Stimulated activated CD4-positive, alpha-beta T cell treated with anti-CD3 and anti-CD28 coated beads, Interleukin-4, amount 100 ng/mL, for 48 hours (primary cell): ENCODE data around the gene CD163.
"Not testable (repeated sequence)": the region's sequence is repeated elsewhere in the genome, so short reads cannot be mapped to it uniquely, and the experiment has no call there.

Experiments
- DNase-seq, 2 donors: peaks; one replicate each; pipeline ENCODE4 v3.0.0-alpha.2; 2020; ENCODE audit warnings: low read depth in 2 of 2

Gene CD163

DNA sequence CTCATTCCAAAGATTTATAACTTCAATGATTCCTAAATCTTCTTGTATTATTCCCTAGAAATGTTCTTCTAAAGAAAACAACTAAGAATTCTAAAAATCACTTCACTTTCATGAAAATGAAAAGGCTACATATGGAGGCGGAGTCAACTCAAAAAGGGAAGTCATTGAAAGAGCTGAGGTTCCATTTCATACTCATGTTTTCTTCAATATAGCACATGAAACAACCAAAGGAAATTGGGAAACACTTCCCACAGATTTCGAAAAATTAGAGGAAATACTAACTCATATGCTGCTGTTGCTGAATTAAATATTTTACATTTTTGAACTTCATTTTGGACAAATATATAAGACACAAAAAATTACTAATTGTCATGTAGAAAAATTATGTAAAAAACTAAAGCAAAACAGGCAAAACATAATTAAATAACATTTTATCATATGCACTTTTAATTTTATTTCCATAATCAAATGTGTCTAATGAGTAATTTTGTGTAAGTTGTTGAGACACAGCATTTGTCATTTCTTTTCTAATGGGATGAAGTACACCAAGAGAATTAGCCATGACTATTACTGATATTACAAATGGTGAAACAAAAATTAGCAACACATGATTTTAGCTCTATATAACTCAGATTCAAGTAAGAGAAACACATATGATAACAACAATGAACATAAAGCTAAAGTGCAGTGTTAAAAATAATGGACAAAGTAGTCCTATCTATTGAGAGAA, at the start of gene CD163:
TSS of gene CD163 (minus strand) at position 92 of the 730 bp plus-strand sequence. CDS start at position 5, 87 bp downstream.
- no peak for DNase-seq

- no peak for DNase-seq
Observed at GRCh38 chr12:7542813-7543212, 39.2 kb upstream of the CD163 start.

- DNase-seq, result no peak
Observed at GRCh38 chr12:7542046-7542445, 38.5 kb upstream of the CD163 start.

- DNase-seq, result no peak
Observed at GRCh38 chr12:7514416-7514815, 10.8 kb upstream of the CD163 start.

DNA sequence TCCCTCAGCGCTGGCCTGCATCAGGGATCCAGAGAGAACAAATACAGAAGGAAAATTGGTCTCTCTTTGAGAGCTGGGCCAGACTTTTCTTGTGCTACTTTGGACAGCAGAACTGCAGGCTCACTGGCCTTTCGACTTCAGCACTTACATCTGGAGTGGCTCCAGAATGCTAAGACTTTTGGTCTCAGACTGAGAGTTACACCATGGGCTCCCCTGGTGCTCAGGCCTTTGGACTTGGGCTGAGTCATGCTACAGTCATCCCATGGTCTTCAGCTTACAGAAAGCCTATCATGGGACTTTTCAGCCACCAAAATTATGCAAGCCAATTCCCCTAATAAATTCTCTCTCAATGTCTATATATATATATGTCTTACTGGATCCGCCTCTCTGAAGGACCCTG, 9.0 kb upstream of the CD163 start:
- DNase-seq, result no peak

- not testable (repeated sequence) for DNase-seq
Observed at GRCh38 chr12:7509793-7510470, 6.4 kb upstream of the CD163 start.

GRCh38 chr12:7502612-7503011, 965 bp downstream of the CD163 start:
- DNase-seq, result no peak

DNA sequence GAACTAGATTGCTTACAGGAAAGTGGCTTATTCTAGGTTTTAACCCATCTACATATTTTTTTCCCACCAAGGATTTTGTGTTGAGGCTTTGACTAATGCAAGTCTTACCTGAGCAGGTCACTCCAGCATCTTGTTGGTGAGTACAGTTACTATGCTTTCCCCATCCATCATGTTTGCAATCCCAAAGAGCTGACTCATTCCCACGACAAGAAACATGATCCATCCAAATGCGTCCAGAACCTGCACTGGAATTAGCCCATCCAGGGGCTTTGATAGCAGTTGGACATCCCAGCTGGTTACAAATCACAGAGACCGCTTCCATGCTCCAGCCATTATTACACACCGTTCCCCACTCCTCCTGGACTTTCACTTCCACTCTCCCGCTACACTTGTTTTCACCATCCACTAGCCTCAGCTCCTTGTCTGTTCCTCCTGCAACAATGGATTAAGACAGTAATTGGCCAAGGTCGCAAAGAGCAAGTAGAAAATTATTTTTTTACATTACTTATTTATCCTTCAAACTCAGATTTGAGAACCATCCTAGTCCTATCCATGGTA, 2.5 kb downstream of the CD163 start:
- DNase-seq, result no peak

GRCh38 chr12:7499636-7500035, 3.9 kb downstream of the CD163 start:
- no peak for DNase-seq

- DNase-seq, result no peak
Observed at GRCh38 chr12:7498809-7499208, 4.8 kb downstream of the CD163 start.

DNA sequence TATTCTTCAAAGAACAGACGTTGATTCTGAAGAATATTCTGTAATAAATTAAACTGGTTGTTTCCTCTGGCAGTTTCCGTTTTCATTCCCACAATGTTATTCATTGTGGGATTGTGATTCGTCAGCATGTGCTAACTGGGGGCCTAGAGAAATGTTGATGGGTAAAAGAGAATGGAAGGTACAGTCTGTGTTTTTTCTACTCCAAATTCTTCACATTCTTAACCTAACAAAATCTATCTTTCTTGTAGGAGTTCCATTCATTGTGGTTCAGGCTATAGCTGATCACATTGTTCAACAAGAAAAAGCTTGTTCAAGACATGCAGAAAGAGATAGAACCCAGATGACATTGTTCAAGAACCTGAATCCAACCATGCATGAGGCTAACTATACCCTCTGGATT, 5.9 kb downstream of the CD163 start:
- DNase-seq, result no peak

DNA sequence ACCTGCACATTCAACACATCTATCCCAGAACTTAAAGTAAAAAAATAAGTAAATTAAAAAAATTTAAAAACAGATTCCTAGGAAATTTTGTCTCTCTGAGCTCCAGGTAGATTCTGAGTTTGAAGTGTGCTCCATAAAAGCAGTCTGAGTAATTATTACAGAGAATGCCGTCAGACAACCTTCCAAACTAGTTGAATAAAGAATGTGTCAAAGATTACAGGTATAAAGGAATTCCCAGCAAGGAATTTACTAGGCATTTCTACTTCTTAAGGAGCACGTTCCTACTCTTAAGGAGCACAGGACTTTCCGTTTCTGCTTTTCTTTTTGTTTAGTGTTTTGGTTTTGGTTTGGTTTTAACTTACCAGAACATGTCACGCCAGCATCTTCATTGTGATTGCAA, 7.1 kb downstream of the CD163 start:
- DNase-seq, result no peak

DNA sequence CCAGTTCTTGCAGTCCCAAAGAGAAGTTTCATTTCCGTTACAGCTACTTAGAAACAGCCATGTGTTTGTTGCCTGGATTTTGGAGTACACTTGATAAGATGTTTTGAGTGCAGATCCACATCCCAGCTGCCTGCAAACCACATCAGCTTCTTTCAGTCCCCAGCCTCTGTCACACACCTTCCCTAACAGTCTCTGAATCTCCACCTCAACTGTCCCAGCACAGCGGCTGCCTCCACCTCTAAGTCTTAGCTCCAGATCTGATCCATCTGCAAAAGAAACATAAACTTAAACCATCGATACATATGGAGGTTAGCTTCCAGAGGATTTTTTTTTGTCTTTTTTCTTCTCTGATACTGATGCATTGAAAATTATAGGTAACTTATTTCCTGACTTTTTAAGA, 8.4 kb downstream of the CD163 start:
- no peak for DNase-seq

DNA sequence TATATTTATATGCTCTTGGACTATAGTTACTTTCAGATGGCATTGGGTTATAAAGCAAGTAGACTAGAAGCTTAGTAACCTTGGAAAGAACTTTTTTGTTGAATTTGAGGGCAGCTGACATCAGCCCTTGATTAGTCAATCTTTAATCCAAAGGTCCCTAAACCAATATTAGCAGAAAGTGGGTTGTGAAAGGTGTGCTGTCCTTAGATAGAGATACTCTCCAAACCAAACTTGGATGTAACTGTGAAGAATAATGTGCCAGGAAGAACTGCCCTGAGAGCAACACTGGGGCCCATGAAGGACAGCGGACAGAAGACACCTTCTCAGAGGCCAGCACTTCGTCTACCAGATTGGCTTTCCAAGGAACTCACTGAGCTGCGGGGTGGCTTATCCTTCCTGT, 10.6 kb downstream of the CD163 start:
- DNase-seq, result no peak

- no peak for DNase-seq
Observed at GRCh38 chr12:7486512-7486911, 17.1 kb downstream of the CD163 start.

DNA sequence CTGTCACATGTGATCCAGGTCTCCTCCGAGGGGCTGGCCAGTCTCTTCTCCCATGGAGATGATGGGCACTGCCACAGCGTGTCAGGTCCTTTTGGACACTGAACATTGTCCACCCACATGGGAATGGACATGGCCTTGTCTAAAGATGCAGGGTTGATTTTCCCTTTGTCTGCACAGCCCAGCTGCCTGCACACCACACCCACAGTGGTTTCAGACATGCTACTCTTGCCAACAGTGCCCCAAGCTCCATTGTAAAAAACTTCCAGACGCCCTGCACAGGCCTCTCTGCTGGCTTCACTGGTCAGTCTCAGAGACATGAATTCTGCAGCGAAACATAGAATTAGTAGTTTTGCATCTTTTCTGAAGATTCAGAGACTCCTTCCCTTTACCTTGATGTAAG, 18.5 kb downstream of the CD163 start:
- no peak for DNase-seq

DNA sequence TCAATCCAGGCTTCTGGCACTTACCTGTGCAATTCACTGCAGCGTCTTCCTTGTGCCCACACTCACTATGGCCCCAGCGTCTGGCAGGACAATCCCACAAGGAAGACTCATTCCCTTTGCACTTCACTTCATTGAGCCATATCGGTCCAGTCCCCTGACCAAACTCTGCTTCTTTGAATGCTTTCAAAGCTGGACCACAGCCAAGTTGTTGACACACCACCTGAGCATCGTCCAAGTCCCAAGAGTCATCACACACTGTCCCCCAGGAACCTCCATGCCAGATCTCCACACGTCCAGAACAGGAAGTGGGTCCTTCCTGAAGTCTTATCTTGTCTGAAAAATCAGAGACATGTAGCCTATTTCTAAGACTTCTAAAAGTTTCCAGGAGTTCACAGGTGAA, 20.2 kb downstream of the CD163 start:
- DNase-seq, result no peak

DNA sequence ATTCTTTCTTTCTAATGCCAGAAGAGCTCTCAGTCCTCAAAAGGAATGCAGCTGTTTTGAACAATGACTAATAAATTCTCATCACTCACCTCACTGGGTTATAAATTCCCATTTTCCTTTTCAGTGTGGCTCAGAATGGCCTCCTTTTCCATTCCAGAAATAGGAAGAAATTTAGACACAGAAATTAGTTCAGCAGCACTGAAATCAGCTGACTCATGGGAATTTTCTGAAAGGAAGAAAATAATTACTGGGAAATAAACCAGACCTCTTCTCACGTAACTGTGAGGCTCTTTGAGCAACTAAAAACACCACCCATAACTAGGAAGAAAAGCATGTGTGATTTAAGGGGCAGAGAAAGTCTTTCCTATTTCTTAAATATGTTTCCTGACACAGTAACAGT, 23.8 kb downstream of the CD163 start:
- DNase-seq, result no peak

DNA sequence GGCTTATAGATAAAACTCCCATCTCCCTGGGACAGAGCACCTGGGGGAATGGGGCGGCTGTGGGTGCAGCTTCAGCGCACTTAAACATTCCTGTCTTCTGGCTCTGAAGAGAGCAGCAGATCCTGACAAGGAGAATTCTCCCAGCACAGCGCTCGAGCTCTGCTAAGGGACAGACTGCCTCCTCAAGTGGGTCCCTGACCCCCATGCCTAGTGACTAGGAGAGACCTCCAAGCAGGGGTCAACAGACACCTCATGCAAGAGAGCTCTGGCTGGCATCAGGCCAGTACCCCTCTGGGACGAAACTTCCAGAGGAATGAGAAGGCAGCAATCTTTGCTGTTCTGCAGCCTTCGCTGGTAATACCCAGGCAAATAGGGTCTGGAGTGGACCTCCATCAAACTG, 31.5 kb downstream of the CD163 start:
- no peak for DNase-seq

DNA sequence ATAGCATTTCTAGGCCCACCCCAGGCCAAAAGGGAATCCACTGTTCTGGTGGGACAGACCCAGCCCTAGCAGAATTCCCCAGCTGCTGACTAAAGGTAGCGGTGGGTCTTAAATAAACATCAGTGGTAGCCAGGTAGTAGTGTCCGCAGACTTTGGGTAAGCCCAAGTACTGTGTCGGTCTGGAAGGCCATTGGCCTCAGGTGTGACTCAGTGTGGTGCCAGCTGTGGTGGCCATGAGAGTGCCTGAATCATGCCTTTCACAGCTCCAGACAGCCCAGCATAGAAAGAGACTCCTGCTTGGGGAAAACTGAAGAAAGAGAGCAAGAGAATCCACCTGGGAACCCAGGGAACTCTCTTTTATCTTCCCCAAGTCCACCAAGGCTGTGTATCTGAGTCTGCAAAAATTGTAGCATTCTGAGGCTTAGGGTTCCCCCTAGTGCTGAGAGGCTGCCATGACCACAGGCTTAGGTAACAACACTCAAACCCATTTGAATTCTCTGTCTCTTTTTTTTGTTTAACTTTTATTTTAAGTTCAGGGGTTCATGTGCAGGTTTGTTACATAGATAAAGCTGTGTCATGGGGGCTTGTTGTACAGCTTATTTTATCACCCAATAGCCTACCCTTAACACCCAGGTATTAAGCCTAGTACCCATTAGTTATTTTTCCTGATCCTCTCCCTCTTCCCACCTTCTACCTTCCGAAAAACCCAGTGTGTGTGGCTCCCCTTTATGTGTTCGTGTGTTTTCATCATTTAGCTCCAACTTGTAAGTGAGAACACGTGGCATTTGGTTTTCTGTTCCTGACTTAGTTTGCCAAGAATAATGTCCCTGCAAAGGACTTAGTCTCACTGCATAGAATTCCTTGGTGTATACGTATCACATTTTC, 43.0 kb downstream of the CD163 start:
- DNase-seq, result peak in 1 of 2 donors; percentile 24

DNA sequence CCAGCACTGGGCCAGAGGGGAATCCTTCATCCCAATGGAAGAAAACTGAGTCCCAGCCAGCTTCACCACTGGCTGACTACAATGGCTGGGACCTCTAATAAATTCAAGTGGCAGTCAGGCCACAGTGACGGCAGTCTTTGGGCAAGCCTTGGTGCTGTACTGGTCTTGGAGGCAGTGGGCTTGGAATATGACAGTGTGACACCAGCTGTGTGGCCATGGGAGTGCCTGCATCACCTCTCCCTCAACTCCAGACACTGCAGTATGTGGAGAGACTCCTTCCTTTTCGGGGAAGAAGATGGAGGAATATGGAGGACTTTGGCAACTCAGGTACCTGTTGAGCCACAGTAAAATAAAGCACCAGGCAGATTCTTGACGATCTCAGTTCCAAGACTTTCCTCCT, 43.6 kb downstream of the CD163 start:
- DNase-seq, result no peak

DNA sequence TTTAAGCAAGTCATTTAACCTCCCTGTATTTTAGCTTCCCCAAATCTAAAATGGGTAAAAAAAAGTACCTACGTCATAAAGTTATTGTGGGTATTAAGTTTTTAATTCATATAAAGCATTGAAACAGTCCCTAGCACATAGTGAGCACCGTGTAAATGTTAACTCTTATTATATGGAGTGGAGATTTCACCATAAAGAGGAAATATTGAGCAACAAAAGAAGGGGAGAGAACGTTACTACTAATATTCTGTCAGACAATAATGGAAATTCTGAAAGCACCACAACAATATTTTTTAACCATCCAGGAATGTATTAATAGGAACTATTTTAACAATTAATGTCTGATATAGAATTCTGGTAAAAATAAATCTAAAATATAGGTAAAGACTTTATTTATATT, 51.8 kb downstream of the CD163 start:
- DNase-seq, result no peak
